GM13977 (cell line): ENCODE measurements around the gene COL27A1.

Experiments used
- DNase-seq: peaks from one replicate; pipeline ENCODE4 v3.0.0; 2012; ENCODE audit warnings: low spot score
- in situ Hi-C: fragments of 300-500 bp; cut with MboI; formaldehyde crosslinking; loops from one replicate; pipeline ENCODE4 v1.12.0; 2022; ENCODE audit warnings: low sequenced_read_pairs, low pct_unique_long_range_greater_than_20kb, mixed read lengths, inconsistent platforms; ENCODE audit not compliant: unreplicated experiment
- TF ChIP-seq, protein P1 (sequence below): IDR thresholded peaks from 2 replicates; pipeline ENCODE4 v1.5.1; 2012; ENCODE audit warnings: mild to moderate bottlenecking, control low read depth; ENCODE audit not compliant: insufficient read depth; ENCODE audit errors: extremely low read depth, missing control alignments

COL27A1 gene

GRCh38 chr9:114307899-114308267 is 152.5 kb downstream of the COL27A1 start:
- TF ChIP-seq, protein P1, sequence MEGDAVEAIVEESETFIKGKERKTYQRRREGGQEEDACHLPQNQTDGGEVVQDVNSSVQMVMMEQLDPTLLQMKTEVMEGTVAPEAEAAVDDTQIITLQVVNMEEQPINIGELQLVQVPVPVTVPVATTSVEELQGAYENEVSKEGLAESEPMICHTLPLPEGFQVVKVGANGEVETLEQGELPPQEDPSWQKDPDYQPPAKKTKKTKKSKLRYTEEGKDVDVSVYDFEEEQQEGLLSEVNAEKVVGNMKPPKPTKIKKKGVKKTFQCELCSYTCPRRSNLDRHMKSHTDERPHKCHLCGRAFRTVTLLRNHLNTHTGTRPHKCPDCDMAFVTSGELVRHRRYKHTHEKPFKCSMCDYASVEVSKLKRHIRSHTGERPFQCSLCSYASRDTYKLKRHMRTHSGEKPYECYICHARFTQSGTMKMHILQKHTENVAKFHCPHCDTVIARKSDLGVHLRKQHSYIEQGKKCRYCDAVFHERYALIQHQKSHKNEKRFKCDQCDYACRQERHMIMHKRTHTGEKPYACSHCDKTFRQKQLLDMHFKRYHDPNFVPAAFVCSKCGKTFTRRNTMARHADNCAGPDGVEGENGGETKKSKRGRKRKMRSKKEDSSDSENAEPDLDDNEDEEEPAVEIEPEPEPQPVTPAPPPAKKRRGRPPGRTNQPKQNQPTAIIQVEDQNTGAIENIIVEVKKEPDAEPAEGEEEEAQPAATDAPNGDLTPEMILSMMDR: no peak
- in situ Hi-C loops: no loop called here
- DNase-seq: no peak

GRCh38 chr9:114308361-114308950 is 153.1 kb downstream of the COL27A1 start:
- TF ChIP-seq, protein P1: no peak
- in situ Hi-C loops: no loop called here
- no peak for DNase-seq

DNA sequence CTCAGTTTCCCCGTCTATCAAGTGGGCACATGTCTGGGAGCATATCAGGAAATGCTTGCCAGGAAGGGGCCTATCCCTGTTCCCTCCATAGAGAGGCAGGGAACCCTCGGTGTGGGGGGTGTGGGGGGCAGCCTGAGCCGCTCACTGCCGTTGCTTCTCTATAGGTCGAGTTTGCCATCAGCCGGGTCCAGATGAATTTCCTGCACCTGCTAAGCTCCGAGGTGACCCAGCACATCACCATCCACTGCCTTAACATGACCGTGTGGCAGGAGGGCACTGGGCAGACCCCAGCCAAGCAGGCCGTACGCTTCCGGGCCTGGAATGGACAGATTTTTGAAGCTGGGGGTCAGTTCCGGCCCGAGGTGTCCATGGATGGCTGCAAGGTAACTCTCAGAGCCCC is 153.8 kb downstream of the COL27A1 start:
- in situ Hi-C loops: no loop called here
- no peak for DNase-seq
- TF ChIP-seq, protein P1: no peak

DNA sequence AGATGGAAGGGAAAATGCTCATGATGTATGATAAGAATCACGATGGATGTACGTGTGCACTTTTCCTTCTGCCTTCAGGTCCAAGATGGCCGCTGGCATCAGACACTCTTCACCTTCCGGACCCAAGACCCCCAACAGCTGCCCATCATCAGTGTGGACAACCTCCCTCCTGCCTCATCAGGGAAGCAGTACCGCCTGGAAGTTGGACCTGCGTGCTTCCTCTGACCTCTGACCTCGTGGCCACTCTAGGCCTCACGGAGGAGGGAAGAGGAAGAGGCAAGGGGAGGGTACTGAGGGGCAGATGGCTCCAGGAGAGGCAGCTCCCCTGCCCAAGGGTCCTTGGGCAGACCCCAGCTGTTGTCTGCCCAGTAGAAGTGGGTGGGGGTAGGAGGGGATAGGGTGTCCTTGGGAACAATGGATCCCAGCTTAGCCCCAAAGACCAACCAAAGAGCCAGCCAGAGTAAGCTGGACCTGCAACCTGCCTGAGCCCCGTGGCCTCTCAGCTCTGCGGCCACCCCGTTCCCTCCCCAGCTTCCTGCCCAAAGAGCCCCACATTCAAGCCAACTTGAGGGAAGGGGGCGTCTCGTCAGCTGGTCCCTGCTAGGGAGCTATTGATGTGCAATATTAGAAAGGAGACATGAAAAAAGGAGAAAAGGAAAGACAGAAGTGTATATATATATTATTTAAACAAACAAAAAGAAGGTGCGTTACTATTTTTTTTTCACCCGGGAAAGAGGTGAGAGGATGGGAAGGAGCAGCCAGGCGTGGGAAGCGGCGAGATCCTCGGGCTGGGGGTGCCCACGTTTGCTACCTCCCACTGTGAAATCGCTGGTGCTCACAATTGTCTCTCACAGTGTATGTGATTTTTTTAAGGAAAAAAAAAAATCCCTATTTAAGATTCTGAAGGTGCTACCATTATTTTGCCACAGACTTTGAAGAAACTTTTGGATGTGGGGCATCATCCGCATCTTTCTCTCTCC is 155.4 kb downstream of the COL27A1 start:
- in situ Hi-C loops: no loop called here
- TF ChIP-seq, protein P1: no peak
- no peak for DNase-seq

GRCh38 chr9:114311571-114312512 is 156.5 kb downstream of the COL27A1 start:
- DNase-seq: no peak
- TF ChIP-seq, protein P1: no peak
- in situ Hi-C loops: no loop called here

- TF ChIP-seq, protein P1: no peak
- in situ Hi-C loops: no loop called here
- DNase-seq: no peak
These were observed 157.2 kb downstream of the COL27A1 start for GRCh38 chr9:114312513-114312875.
